GM04503 (cell line): Measurements from ENCODE around the gene GLCCI1.

Source experiments
- DNase-seq: peaks from one replicate; pipeline ENCODE4 v3.0.0-alpha.2; 2012; ENCODE audit warnings: low read depth

The GLCCI1 gene

DNA sequence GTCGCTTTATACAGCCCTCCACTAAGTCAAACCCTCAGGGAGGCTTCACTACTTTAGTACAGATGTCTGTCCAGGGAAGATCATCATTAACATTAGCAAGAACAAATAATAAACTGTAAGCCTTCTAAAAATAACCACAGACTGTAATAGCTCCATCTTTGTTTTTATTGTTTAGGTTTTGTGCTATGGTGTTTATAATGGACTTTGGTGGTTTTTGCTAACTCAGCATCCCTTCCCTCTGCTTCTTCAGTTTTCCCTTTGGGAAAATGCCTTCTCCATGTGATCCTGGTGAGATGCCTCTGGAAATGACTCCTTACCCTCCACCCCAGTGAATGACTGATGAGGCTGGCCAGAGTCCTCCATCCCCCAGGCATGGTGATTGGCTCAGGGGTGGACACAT lies 162.1 kb downstream of the GLCCI1 start:
- no peak for DNase-seq

DNA sequence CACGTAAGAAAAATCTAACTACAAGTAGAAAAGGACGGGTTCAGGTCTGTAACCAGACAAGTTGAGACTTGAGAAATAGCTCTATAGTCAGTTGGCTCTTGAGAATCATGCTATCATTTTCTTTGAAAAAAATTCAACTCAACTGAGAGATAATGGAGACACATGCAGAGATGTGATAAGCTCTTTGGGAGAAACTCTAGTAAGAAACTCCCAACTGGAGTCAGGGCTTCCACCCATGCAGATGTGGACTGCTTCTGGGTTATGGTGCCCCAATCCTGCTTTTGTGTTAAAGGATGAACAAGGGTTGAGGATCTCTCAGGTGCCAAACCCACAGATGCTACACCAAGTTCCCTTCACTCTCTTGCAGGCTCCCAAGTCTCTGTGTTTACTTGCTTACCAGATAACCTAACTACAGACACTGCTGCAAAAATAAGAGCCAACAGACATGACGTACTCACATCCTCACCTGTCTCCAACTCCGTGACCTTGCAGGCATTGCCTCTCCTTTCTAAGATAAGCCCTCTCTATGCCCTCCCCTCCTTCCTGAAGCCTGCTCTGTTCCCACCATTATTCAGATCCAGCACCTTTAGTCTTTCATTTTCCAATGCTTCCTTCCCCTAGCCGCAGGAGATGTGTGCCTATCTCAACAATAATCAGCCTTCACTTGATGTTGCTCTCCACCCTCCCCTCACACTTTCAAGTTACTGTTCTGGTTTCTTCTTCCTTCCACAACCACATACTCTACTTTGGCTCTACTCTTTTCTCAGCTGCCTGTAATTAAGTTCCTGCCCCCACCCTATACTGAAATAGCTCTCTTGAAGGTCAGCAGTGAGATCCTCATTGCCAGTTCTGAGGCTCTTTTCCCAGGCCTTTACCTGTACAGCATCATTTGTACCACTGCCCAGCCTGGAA lies 163.4 kb downstream of the GLCCI1 start:
- DNase-seq: no peak

DNA sequence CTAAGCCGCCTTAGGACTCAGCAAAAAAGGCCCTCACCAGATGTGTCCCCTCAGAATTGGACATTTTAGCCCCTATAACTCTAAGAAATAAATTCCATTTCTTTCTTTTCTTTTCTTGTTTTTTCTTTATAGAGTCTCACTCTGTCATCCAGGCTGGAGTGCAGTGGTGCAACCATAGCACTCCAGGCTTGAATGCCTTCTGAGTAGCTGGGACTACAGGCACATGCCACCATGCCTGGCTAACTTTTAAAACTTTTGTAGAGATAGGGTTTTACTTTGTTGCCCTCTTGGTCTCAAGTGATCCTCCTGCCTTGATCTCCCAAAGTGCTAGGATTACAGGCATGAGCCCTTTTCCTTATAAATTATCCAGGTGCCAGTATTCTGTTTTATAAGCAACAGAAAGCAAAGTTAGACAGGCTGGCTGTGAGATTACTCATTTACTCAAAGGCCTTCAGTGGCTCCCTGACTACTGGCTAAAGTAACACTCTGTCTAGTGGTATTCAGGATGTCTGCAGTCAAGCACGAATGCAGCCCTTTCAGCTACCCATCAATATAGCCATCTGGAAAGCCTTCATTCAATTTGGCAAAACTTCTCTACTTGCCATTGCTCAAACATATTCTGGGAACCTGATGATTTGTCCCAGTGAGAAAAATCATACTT lies 164.7 kb downstream of the GLCCI1 start:
- DNase-seq: no peak

DNA sequence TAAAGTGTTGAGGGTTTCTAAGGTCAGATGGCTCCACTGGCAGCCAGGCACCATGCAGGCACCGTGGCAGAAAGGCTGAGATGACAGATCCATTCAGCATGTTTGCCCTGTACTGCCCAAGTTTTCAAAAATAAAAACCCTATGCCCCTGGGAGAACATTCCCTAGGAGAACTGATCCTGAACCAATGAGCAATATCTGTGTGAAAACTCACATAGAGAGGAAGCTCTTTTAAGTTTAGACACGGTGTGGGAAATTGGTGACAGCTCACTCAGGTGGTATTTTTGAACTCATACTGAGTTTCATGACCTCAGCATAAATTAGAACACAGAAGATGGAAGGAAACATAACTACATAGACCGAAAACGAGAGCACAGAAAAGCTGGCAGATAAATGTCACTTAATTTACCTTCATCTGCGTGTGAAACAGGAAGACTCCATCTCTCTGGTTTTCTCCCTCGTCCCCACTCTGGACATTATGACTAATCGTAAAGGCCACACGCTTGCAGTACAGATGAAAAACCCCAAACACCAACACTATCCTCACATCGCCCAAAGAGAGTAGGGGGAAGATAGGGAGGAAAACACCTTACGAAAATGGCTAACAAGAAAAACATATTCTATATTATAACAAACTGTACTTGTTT lies 165.6 kb downstream of the GLCCI1 start:
- no peak for DNase-seq

DNA sequence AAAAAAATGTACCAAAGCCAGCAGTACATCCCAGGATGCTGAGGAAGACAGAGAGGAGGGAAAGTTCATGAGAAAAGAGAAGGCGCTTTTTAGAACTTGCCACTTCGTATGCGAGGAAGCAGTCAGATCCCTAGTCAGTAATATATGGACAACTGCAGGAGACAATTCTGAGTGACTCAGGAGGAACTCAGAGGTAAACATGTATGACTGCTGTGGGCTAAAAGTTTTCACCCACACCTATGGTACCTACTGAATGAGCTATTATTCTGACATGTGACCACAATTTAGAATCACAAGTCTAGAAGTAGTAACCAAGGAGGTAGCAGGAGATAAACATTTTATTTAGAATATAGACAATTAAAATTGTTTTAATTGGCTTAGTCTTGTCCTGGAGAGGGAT lies 166.8 kb downstream of the GLCCI1 start:
- no peak for DNase-seq

DNA sequence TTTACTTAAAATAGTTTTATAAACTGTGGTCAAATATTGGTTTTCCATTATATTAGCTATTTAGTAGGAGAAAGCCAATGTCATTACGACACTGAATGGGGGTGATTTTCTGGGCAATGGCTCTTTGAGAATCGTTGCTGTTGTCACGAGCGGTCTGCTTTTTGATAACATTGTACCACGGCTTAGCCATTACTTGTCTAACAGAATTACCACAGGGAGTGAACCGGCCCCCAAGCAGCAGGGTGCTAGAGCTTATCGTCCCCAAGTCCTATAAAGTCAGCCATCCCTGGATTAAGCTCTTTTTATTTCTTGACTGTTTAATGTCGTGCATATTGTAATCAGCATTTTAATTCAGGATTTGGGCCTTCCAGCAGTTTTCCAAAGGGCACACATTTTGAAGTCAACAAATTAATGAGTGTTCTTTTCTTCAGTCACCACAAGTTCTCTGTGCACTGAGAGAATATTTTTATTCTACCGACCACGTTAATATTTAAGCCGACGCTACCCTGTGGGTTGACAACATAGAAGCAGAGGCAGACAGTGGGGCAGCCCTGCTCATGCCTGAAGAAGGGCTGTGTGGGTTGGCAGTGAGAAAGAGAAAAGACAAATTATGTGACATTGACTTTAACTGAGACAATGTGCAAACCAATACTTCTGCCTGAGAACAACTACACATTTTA lies 167.6 kb downstream of the GLCCI1 start:
- DNase-seq: no peak
